IPS DF 6.9 (cell line): ENCODE measurements around the gene GPR139.
A peak's percentile ranks its signal among the peaks of the same experiment; 100 is the strongest.

Experiments used
- DNase-seq: peaks from one replicate; pipeline ENCODE4 v3.0.0-alpha.2; 2013; ENCODE audit warnings: low read depth, low spot score
- H3K27ac ChIP-seq: one replicate; pipeline ENCODE4 v1.5.1; 2013; ENCODE audit warnings: low read length, control low read depth
- H3K27me3 ChIP-seq: 2 replicates; pipeline ENCODE4 v1.6.1; 2013; ENCODE audit warnings: mild to moderate bottlenecking, low read length; ENCODE audit not compliant: control insufficient read depth, insufficient read depth
- H3K36me3 ChIP-seq: 2 replicates; pipeline ENCODE4 v1.6.1; 2013; ENCODE audit warnings: low read length; ENCODE audit not compliant: control insufficient read depth, insufficient read depth
- H3K4me1 ChIP-seq: 2 replicates; pipeline ENCODE4 v1.6.1; 2013; ENCODE audit warnings: low read length; ENCODE audit not compliant: control insufficient read depth, insufficient read depth
- H3K4me3 ChIP-seq: 2 replicates; pipeline ENCODE4 v1.5.1; 2013; ENCODE audit warnings: mild to moderate bottlenecking, low read length
- H3K9me3 ChIP-seq: 2 replicates; pipeline ENCODE4 v1.6.1; 2013; ENCODE audit warnings: low read length, inconsistent platforms; ENCODE audit not compliant: control insufficient read depth, insufficient read depth
- WGBS: extraction: QIAGEN DNeasy Blood & Tissue Kit; methylation state at CpG from one replicate; pipeline ENCODE4 v1.1.7; 2013; ENCODE audit warnings: mixed read lengths, missing lambda C conversion rate; ENCODE audit not compliant: insufficient read length, insufficient coverage; 5-methylcytosine and 5-hydroxymethylcytosine counted together

Gene GPR139

GRCh38 chr16:20073203-20074098 is at the start of gene GPR139:
GPR139 (minus strand) TSS chr16:20073890; CDS start chr16:20073616, 274 bp downstream.
- no peaks in the 10 kb centered on the region for H3K36me3 ChIP-seq
- H3K27ac ChIP-seq: no peak within 1 kb of the TSS
- DNase-seq: no peak
- peaks cover 10% of the 10 kb centered on the region for H3K4me1 ChIP-seq
- no CpG with 5 or more reads among the region's 76 CpGs for WGBS
- H3K27me3 ChIP-seq: peaks cover 13% of the 10 kb centered on the region
- no peaks in the 10 kb centered on the region for H3K9me3 ChIP-seq
- peak within 1 kb of the TSS; percentile 36 for H3K4me3 ChIP-seq

GRCh38 chr16:20122011-20122410 is 48.3 kb upstream of the GPR139 start:
- Histone ChIP-seq H3K36me3 (no peaks in the 10 kb centered on the region), H3K4me1 (no peaks in the 10 kb centered on the region), H3K4me3 (no peak overlapping the region), H3K9me3 (no peaks in the 10 kb centered on the region), H3K27ac (no peak overlapping the region), H3K27me3 (no peaks in the 10 kb centered on the region)
- WGBS: no CpG with 5 or more reads among the region's 8 CpGs
- DNase-seq: no peak

DNA sequence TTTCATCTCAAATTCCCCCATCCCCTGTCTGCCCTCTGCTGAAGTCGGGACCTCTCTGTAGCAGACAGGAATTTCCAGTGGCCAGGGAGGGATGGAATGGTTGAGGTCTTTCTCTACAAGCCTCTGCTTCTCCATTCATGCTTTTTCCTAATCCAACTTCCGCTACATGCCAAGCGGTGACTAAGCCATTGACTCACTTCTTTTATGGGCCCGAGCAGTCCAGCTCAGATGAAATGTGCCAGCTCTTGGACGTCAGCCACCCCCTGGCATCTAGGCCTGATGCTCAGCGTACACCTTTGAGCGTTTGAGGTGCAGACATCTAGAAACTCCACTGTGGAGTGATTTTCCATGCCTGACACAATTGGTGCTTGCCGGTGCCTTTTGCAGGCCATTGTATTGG is 40.7 kb upstream of the GPR139 start:
- Histone ChIP-seq H3K27ac (no peak overlapping the region), H3K4me1 (peaks cover 2% of the 10 kb centered on the region; the same call in 1 of the 2 replicates), H3K4me3 (no peak overlapping the region), H3K9me3 (no peaks in the 10 kb centered on the region), H3K36me3 (no peaks in the 10 kb centered on the region), H3K27me3 (no peaks in the 10 kb centered on the region)
- no peak for DNase-seq
- WGBS: no CpG with 5 or more reads among the region's 8 CpGs

DNA sequence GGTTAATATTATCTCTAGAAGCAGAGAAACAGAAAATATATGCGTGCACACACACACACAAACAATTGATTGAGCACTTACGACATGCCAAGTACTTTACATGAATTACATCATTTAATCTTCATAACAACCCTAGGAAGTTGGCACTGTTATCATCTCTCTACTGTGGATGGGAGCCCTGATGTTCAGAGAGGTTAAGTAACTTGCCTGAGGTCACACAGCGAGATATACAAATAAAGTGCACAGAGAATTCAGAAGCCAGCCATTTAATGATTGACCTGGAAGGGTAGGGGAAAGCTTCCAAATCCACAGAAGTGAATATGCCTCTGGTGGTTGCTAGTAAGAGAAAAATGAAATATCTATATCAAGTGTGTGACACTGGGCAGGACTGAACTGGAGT is 37.5 kb upstream of the GPR139 start:
- H3K27ac ChIP-seq: no peak overlapping the region
- no CpG with 5 or more reads among the region's 3 CpGs for WGBS
- no peaks in the 10 kb centered on the region; the same call in 1 of the 2 replicates for H3K4me1 ChIP-seq
- no peak for DNase-seq
- no peaks in the 10 kb centered on the region for H3K36me3 ChIP-seq
- H3K27me3 ChIP-seq: no peaks in the 10 kb centered on the region
- no peaks in the 10 kb centered on the region for H3K9me3 ChIP-seq
- H3K4me3 ChIP-seq: no peak overlapping the region

DNA sequence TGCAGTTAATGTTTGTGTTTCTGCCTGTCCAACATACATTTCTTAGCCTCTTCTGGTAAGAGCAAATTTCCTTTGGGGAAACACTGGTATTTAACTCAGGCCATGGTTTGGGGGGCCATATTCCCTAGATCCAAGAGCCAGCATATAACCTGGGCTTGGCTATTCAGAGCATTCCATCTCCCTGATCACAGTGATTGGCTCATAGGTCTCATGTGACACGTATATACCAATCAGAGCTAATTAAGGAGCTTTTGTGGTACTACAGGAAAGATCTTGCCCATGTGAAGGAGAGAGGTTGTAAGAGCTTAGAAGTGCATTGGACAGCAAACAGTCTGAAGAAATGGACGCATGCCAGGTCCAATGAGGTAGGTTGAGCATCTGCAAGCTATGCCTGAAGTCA is 33.4 kb upstream of the GPR139 start:
- H3K27me3 ChIP-seq: no peaks in the 10 kb centered on the region
- no peak for DNase-seq
- H3K4me3 ChIP-seq: no peak overlapping the region
- no peaks in the 10 kb centered on the region for H3K36me3 ChIP-seq
- no peaks in the 10 kb centered on the region for H3K9me3 ChIP-seq
- H3K4me1 ChIP-seq: no peaks in the 10 kb centered on the region
- H3K27ac ChIP-seq: no peak overlapping the region
- no CpG with 5 or more reads among the region's 2 CpGs for WGBS

DNA sequence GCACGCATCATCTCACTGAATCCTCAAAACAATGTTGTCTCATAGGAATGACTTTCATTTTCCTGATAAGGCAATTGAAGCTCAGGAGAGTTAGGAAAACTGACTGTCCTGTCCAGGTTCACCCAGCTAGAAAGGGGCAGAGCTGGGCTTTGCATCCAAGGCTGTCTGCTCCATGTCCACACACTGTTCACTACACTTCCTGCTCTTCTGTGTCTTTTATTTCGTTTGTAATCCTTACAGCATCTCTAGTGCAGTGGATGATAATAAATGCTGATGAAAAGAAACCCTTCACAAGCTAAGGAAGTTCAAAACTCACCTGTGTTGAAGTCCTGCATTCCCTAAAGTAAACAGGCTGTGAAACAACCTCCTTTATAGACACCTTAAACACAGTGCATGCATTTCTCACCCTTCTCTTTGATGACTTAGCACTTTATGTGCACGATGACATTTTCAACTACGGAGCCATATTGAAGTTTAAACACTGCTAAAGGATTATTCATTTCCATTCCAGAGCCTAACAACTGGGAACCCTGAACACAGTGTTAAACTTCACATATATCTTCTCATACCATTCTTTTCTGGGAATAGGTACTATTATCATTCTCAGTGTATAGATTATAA is 31.0 kb upstream of the GPR139 start:
- H3K36me3 ChIP-seq: no peaks in the 10 kb centered on the region
- no CpG with 5 or more reads among the region's 4 CpGs for WGBS
- H3K4me3 ChIP-seq: no peak overlapping the region
- H3K27me3 ChIP-seq: no peaks in the 10 kb centered on the region
- no peaks in the 10 kb centered on the region for H3K9me3 ChIP-seq
- H3K27ac ChIP-seq: no peak overlapping the region
- H3K4me1 ChIP-seq: no peaks in the 10 kb centered on the region
- no peak for DNase-seq

GRCh38 chr16:20102521-20102920 is 28.8 kb upstream of the GPR139 start:
- DNase-seq: no peak
- Histone ChIP-seq H3K27ac (no peak overlapping the region), H3K9me3 (no peaks in the 10 kb centered on the region), H3K36me3 (no peaks in the 10 kb centered on the region), H3K4me1 (no peaks in the 10 kb centered on the region), H3K4me3 (no peak overlapping the region), H3K27me3 (no peaks in the 10 kb centered on the region)
- 88% methylated on average over 1 of the region's 1 CpG for WGBS

GRCh38 chr16:20102021-20102420 is 28.3 kb upstream of the GPR139 start:
- no peaks in the 10 kb centered on the region for H3K9me3 ChIP-seq
- H3K4me3 ChIP-seq: no peak overlapping the region
- H3K4me1 ChIP-seq: no peaks in the 10 kb centered on the region
- WGBS: no CpG with 5 or more reads among the region's 2 CpGs
- no peaks in the 10 kb centered on the region for H3K27me3 ChIP-seq
- no peaks in the 10 kb centered on the region for H3K36me3 ChIP-seq
- H3K27ac ChIP-seq: no peak overlapping the region
- DNase-seq: no peak

- 0 out of 2 replicates have a peak, but pooled peaks cover under 1% of the 10 kb centered on the region for H3K4me1 ChIP-seq
- H3K27me3 ChIP-seq: no peaks in the 10 kb centered on the region
- no CpG with 5 or more reads among the region's 4 CpGs for WGBS
- H3K27ac ChIP-seq: no peak overlapping the region
- H3K36me3 ChIP-seq: no peaks in the 10 kb centered on the region
- H3K4me3 ChIP-seq: no peak overlapping the region
- no peaks in the 10 kb centered on the region for H3K9me3 ChIP-seq
- no peak for DNase-seq
Observed at GRCh38 chr16:20099375-20099774, 25.7 kb upstream of the GPR139 start.

DNA sequence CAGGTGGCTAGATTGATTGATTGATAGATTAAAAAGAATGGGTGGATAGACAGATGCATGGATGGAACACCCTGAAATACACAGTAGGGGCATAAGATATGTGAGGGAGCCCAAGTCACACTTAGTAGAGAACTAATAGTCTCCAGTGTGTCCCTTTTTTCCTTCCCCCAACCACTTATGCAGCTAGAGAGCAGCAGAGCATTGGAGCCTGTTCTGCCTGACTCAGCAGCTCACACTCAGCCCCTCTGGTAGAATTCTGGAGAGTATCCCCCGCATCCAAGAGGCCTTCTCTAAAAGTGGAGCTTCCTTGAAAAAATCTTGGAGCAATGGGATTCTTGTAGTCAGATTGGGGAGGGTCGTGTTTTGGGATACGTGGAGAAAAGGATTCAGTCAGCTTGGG is 20.5 kb upstream of the GPR139 start:
- 100% methylated on average over 1 of the region's 3 CpGs for WGBS

More for the DNA sequence above, 20.5 kb upstream of the GPR139 start:
- DNase-seq: no peak
- Histone ChIP-seq H3K9me3 (no peaks in the 10 kb centered on the region), H3K27ac (no peak overlapping the region), H3K36me3 (no peaks in the 10 kb centered on the region), H3K27me3 (no peaks in the 10 kb centered on the region), H3K4me1 (0 out of 2 replicates have a peak, but pooled peaks cover 1% of the 10 kb centered on the region), H3K4me3 (no peak overlapping the region)
